HG03108 (cell line): Measurements from ENCODE around the gene AP2B1.

Source experiments
- ATAC-seq: cut with Tn5 transposase; IDR thresholded peaks from one replicate; pipeline ENCODE4 v1.9.1; 2021; ENCODE audit warnings: moderate library complexity; ENCODE audit not compliant: unreplicated experiment

AP2B1 gene

GRCh38 chr17:35627417-35627816, 40.3 kb downstream of the AP2B1 start:
- no peak for ATAC-seq

GRCh38 chr17:35630530-35631148, 43.5 kb downstream of the AP2B1 start:
- no peak for ATAC-seq

- ATAC-seq, result no peak
These were observed 53.9 kb downstream of the AP2B1 start for GRCh38 chr17:35641032-35641431.

- no peak for ATAC-seq
These were observed 58.8 kb downstream of the AP2B1 start for GRCh38 chr17:35645923-35646322.

GRCh38 chr17:35651467-35651866, 64.3 kb downstream of the AP2B1 start:
- no peak for ATAC-seq

DNA sequence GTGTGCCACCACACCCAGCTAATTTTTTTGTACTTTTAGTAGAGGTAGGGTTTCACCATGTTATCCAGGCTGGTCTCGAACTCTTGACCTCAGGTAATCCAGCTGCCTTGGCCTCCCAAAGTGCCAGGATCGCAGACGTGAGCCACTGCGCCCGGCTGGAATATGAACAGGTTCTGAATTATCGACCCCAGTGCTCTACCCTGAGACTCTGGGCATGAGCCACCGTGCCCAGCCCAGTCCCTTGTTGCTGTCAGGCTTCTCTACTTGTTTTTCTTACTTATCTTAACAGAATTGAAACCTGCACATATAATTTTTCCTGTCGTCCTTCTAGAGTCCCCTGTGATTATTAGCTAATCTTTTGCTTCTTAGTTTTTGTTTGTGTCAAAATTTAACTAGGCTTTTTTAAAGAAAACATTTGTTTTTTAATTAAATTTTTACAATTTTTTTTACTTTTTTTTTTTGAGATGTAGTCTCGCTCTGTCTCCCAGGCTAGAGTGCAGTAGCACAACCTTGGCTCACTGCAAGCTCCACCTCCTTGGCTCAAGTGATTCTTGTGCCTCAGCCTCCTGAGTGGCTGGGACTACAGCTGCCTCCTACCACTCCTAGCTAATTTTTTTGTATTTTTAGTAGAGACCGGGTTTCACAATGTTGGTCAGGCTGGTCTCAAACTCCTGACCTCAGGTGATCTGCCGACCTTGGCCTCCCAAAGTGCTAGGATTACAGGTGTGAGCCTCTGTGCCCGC, 66.7 kb downstream of the AP2B1 start:
- ATAC-seq, result no peak

DNA sequence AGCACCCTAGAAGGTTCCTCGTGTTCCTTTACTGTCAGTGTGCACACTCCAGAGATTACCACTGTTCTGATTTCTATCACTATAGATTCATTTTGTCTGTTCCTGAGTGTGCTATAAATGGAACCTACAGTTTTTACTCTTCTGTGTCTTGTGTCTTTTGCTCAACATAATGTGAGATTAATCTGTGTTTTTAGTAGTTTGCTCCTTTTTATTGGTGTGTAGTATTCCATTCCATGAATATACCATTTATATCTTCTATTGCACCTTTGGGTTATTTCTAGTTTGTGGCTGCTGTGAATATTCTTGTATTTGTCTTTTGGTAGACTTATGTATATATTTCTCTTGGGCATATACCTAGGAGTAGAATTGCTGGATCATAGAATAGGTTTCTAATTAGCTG, 68.2 kb downstream of the AP2B1 start:
- no peak for ATAC-seq

DNA sequence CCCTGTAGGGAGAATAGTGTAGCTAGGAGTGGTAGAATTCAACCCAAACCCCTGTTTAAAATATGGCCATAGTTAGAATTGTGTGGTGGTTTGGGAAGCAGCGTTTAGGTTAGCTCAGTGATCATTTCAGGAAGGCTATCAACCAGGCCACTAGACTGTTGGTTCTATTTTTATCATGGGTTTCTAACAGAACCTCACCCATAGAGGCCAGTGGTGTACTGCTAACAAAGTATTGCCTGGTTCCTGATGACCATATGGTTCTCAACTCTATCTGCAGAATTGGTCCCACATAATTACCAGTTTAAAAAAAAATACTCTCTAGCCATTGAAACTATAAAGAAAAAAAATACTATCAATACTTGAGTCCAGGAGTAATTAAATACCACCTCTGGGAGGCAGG, 73.8 kb downstream of the AP2B1 start:
- no peak for ATAC-seq

- ATAC-seq, result no peak
These were observed 77.6 kb downstream of the AP2B1 start for GRCh38 chr17:35664685-35665084.

GRCh38 chr17:35665662-35666061, 78.5 kb downstream of the AP2B1 start:
- ATAC-seq, result no peak

GRCh38 chr17:35666070-35666469, 78.9 kb downstream of the AP2B1 start:
- ATAC-seq, result no peak

DNA sequence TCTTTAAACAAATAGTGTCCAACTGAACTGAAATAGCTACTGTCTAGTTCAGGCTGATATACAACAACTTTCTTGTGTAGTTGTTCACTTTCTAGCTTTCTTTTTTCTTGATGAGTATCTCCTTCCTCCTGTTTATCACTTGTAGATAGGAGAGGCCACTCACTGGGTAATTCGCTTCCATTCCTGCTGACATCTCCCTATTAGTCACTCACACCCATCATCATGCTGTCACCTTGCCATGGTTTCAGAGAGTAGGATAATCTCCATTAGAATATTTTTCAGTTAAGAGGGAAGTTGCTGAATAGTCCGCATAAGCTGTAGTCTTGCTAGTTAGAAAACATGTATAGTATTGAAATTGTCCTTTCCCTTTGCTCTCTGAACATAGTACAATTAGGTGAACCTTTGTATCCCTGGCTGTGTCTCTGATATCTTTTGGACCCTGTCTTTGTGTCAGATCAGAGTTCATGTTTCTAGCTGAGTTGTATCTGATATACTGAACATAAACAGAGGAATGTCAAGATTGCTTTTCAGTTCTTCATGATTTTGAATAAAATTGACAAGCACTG, 79.9 kb downstream of the AP2B1 start:
- ATAC-seq, result no peak

DNA sequence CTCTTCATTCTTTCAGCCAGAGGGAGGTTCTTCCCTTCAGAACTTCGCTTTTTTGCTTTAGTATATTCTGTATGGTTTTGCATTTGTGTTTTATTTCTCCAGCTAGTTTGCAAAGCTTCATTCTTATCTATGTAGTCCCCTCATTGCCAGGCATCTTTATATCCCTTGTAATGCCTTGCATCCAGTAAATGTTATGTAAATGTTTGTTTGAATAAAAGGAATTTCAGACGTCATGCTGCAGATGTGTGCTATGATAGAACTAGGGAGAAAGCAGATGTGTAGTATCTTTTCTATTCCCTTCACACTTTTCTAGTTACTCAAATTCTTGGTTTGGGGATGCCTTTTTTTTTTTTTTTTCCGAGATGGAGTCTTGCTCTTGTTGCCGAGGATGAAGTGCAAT, 81.7 kb downstream of the AP2B1 start:
- ATAC-seq, result no peak

DNA sequence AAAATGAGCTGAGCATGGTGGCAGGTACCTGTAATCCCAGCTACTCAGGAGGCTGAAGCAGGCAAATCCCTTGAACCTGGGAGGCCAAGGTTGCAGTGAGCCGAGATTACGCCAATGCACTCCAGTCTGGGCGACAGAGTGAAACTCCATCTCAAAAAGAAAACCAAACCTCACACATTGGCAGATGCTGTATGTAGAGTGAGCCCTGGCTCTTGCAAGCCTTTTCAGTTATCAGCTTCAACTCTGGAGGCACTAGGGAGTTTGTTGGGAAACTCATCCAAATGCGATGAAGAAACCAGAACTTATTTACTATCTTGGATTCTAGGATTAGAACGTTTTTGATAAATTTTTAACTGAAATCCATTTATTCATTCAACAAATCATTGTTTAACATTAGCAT, 87.4 kb downstream of the AP2B1 start:
- no peak for ATAC-seq

- ATAC-seq, result no peak
These were observed 89.3 kb downstream of the AP2B1 start for GRCh38 chr17:35676441-35676840.

GRCh38 chr17:35679007-35679682, 92.0 kb downstream of the AP2B1 start:
- no peak for ATAC-seq

DNA sequence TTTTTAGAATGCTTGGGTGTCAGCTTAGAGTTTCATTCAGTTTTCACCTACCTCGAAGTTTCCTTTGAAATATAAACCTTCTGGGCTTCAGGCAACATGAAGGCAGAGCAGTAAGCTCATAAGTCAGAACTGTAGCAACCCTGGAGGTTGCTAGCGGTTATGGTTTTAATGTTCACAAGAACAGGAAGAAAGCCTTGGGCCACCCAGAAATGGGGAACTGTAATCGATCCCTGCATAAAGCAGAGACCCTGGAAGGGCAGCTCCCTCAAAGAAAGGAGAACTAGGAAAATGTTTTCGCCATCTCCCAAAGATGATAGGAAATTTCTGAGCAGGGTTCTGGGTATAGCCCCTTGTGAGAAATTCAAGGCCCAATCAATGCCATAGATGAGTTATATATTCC, 96.5 kb downstream of the AP2B1 start:
- ATAC-seq, result no peak

GRCh38 chr17:35684055-35684802, 97.1 kb downstream of the AP2B1 start:
- ATAC-seq, result no peak

GRCh38 chr17:35692512-35693210, 105.5 kb downstream of the AP2B1 start:
- no peak for ATAC-seq

DNA sequence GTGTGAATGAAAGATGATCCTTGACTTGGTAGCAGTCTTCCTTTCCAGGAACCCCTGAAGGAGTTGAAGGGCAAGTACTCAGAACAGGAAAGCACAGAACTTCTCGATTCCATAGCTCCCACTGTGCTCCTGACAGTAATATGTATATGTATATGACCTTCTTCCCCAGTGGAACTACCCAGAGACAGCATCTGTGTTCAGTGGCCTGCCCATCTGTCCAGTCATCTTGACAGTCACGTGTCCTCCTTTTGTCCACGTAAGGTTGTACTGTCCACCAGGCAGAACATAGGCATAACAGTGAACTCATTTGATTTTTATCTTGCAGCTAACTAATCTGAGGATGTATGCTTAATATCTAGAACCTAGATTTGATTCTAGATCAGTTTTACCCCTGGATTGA, 106.5 kb downstream of the AP2B1 start:
- ATAC-seq, result no peak

DNA sequence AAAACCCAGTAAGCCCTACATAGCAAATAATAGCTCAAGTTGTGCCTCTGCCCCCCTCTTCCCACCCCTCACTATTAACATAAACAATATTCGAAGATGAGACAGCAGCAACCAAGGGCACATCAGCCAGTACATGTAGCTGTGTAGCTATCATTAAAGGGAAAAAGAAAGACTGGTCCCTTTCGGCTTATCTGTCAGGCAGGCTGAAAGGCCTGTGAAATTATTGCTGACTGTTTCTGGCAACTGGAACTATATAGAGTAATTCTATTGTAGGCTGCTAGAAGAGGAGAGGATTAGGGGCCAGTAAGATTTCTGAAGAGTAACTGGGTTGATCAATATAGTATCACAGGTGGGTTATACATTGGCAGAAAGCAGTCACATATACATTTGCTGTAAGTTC, 107.8 kb downstream of the AP2B1 start:
- no peak for ATAC-seq
